Glutamatergic neuron (in vitro differentiated cells): ENCODE results near the gene PLCB4. TPM values are rescaled to one million over a fixed set of nuclear protein-coding genes. Genes with fewer than 3 reads are reported as not detected.

Experiments
- DNase-seq: peaks from one replicate; pipeline ENCODE4 v3.0.0; 2022
- H3K27ac Mint-ChIP-seq: one replicate; pipeline ENCODE4 v1.8.0; 2020; ENCODE audit warnings: mild to moderate bottlenecking, mixed read lengths, inconsistent platforms; ENCODE audit not compliant: unreplicated experiment
- H3K27me3 Mint-ChIP-seq: one replicate; pipeline ENCODE4 v1.8.0; 2020; ENCODE audit warnings: mild to moderate bottlenecking, moderate library complexity, mixed read lengths, inconsistent platforms; ENCODE audit not compliant: unreplicated experiment
- H3K36me3 Mint-ChIP-seq: one replicate; pipeline ENCODE4 v1.8.0; 2020; ENCODE audit warnings: mild to moderate bottlenecking, mixed read lengths, inconsistent platforms; ENCODE audit not compliant: unreplicated experiment
- H3K4me1 Mint-ChIP-seq: one replicate; pipeline ENCODE4 v1.8.0; 2020; ENCODE audit warnings: mild to moderate bottlenecking, low read depth, mixed read lengths, inconsistent platforms; ENCODE audit not compliant: unreplicated experiment
- H3K4me3 Mint-ChIP-seq: one replicate; pipeline ENCODE4 v1.8.0; 2020; ENCODE audit warnings: mild to moderate bottlenecking, mixed read lengths, inconsistent platforms; ENCODE audit not compliant: unreplicated experiment
- H3K9me3 Mint-ChIP-seq: one replicate; pipeline ENCODE4 v1.8.0; 2020; ENCODE audit warnings: mild to moderate bottlenecking, moderate library complexity, mixed read lengths, inconsistent platforms; ENCODE audit not compliant: unreplicated experiment
- CTCF ChIP-seq: fragments of 200-600 bp; sonication (generic); IDR thresholded peaks from one replicate; pipeline ENCODE4 v1.5.0; 2021; ENCODE audit not compliant: partially characterized antibody, unreplicated experiment
- total RNA-seq: library from RNA; stranded (reverse); fragmentation: NEBNext Ultra II Directional; extraction: Animal tissue kit (Norgen Biotek cat#: 25700); gene quantifications from one replicate; pipeline ENCODE4 v1.2.1, GENCODE V29; 2021; ENCODE audit not compliant: unreplicated experiment

The PLCB4 gene
- total RNA-seq, 1 donor from 2014 or later = 28.9 TPM

GRCh38 chr20:9483131-9483530 lies 414.2 kb downstream of the PLCB4 start:
- Mint-ChIP-seq H3K27me3 (peaks cover 3% of the 10 kb centered on the region), H3K36me3 (no peaks in the 10 kb centered on the region), H3K9me3 (peaks cover 2% of the 10 kb centered on the region), H3K4me1 (peaks cover 2% of the 10 kb centered on the region), H3K4me3 (no peak overlapping the region), H3K27ac (no peak overlapping the region)
- no peak for DNase-seq
- no peak for TF ChIP-seq CTCF

- H3K4me3 Mint-ChIP-seq = no peak overlapping the region
- no peak for TF ChIP-seq CTCF
- peaks cover 4% of the 10 kb centered on the region for H3K4me1 Mint-ChIP-seq
- no peaks in the 10 kb centered on the region for H3K36me3 Mint-ChIP-seq
- peaks cover 3% of the 10 kb centered on the region for H3K27me3 Mint-ChIP-seq
- no peak overlapping the region for H3K27ac Mint-ChIP-seq
- no peak for DNase-seq
- H3K9me3 Mint-ChIP-seq = no peaks in the 10 kb centered on the region
Measured at GRCh38 chr20:9485614-9486340, 416.9 kb downstream of the PLCB4 start.

- Mint-ChIP-seq H3K9me3 (no peaks in the 10 kb centered on the region), H3K36me3 (no peaks in the 10 kb centered on the region), H3K27ac (no peak overlapping the region), H3K27me3 (peaks cover 3% of the 10 kb centered on the region), H3K4me3 (no peak overlapping the region), H3K4me1 (peaks cover 4% of the 10 kb centered on the region)
- no peak for DNase-seq
- no peak for TF ChIP-seq CTCF
Measured at GRCh38 chr20:9487231-9487630, 418.3 kb downstream of the PLCB4 start.

GRCh38 chr20:9488063-9488462 lies 419.2 kb downstream of the PLCB4 start:
- DNase-seq = no peak
- TF ChIP-seq CTCF = no peak
- peaks cover 3% of the 10 kb centered on the region for H3K27me3 Mint-ChIP-seq
- no peak overlapping the region for H3K27ac Mint-ChIP-seq
- no peak overlapping the region for H3K4me3 Mint-ChIP-seq
- no peaks in the 10 kb centered on the region for H3K36me3 Mint-ChIP-seq
- peaks cover 4% of the 10 kb centered on the region for H3K4me1 Mint-ChIP-seq
- H3K9me3 Mint-ChIP-seq = no peaks in the 10 kb centered on the region

- Mint-ChIP-seq H3K9me3 (no peaks in the 10 kb centered on the region), H3K4me1 (peaks cover 4% of the 10 kb centered on the region), H3K27ac (no peak overlapping the region), H3K27me3 (peaks cover 3% of the 10 kb centered on the region), H3K36me3 (no peaks in the 10 kb centered on the region), H3K4me3 (no peak overlapping the region)
- no peak for DNase-seq
- no peak for TF ChIP-seq CTCF
Measured at GRCh38 chr20:9490161-9490560, 421.3 kb downstream of the PLCB4 start.
